ENCODE measurements around the gene PCBP3. TPM values are rescaled to one million over a fixed set of nuclear protein-coding genes. Genes with fewer than 3 reads are reported as not detected.

PCBP3 gene
- total and polyA plus RNA-seq, 2 of the 8 experiments (the other 6 are each of a cell fraction or from before 2014, with no cell fraction given), result 3.5 to 6.3 TPM

GRCh38 chr21:45855248-45855811 lies 211.8 kb downstream of the PCBP3 start:
- no peak overlapping the region for H4K5ac ChIP-seq (ENCODE audit: insufficient read length, low read depth, low read length)

More at GRCh38 chr21:45855248-45855811, 211.8 kb downstream of the PCBP3 start:
- H3K23me2 ChIP-seq (ENCODE audit: low read depth, low read length), result no peaks in the 10 kb centered on the region
- WGBS, 2 experiments (ENCODE audit: extremely low coverage in 1 of 2, insufficient coverage in 1 of 2, insufficient read length in 1 of 2, insufficient replicate concordance in 2 of 2, low coverage in 1 of 2, low lambda C conversion rate in 2 of 2, missing lambda C conversion rate in 1 of 2), result 87% methylated on average over 14 of the region's 18 CpGs; no CpG with 5 or more reads in 1 of the 2 experiments
- no peaks in the 10 kb centered on the region for H3K79me2 ChIP-seq (ENCODE audit: control insufficient read depth in 1 of 2, insufficient read depth in 2 of 2, low read length in 2 of 2)
- FAIRE-seq (no peak), DNase-seq (ENCODE audit: low read depth in 1 of 2, low spot score in 2 of 2) (no peak)
- no peak overlapping the region for H2BK120ac ChIP-seq (replicated peaks; ENCODE audit: low read depth, low read length)
- no peak overlapping the region for H3K4me3 ChIP-seq (ENCODE audit: extremely low read depth in 1 of 4, insufficient read depth in 2 of 4, low read depth in 3 of 4, low read length in 4 of 4)
- H2BK20ac ChIP-seq (ENCODE audit: low read length), result no peak overlapping the region
- H3K4me2 ChIP-seq (ENCODE audit: insufficient read depth in 1 of 2, low read depth in 2 of 2, low read length in 2 of 2), result 0 out of 4 replicates have a peak overlapping the region, but pooled peaks of 1 of the 2 experiments have one; percentile 4
- peaks cover 0 to 8% (median 4%) of the 10 kb centered on the region in 4 experiments; a peak in 2 of 7 replicates for H3K4me1 ChIP-seq (replicated peaks in 1 of 4; ENCODE audit: control insufficient read depth in 3 of 4, insufficient read depth in 4 of 4, low read length in 3 of 4)
- H3K14ac ChIP-seq (ENCODE audit: insufficient read length), result no peak overlapping the region
- POLR2A ChIA-PET (ENCODE audit: partially characterized antibody), result interaction anchor here (0.9 kb wide), 1 partner anchor 210 kb away, joined by 3 read pairs; no protein-coding TSS in a partner anchor
- CTCF ChIA-PET (ENCODE audit: partially characterized antibody), result interaction anchor here (1.5 to 2.5 kb wide), 3 partner anchors 8 to 25 kb away, joined by 4 to 9 read pairs (median 7); no protein-coding TSS in a partner anchor
- H4K91ac ChIP-seq (replicated peaks; ENCODE audit: insufficient read length, low read length), result peak overlapping the region; percentile 49
- no peak overlapping the region for H2AK5ac ChIP-seq (ENCODE audit: low read depth, low read length)
- H2AFZ ChIP-seq (ENCODE audit: low read length), result no peak overlapping the region
- no peak overlapping the region; the same call in 1 of the 2 replicates for H2BK15ac ChIP-seq (ENCODE audit: low read length)
- no peak overlapping the region; the same call in 1 of the 2 replicates for H3K18ac ChIP-seq (ENCODE audit: extremely low read depth, low read length)
- H2BK12ac ChIP-seq (ENCODE audit: low read depth, low read length), result 0 out of 2 replicates have a peak overlapping the region, but pooled peaks have one; percentile 27
- H3K9ac ChIP-seq (replicated peaks in 1 of 4; ENCODE audit: extremely low read depth in 1 of 4, low read depth in 3 of 4, low read length in 3 of 4), result no peak overlapping the region
- TF ChIP-seq CHD1 (IDR thresholded peaks at IDR 0.05; ENCODE audit: low read depth, low read length) (no peak), ATF2 (IDR thresholded peaks at IDR 0.05; ENCODE audit: low read length) (no peak), EZH2 (IDR thresholded peaks at IDR 0.05; ENCODE audit: low read depth, low read length, severe bottlenecking) (no peak), JUND (IDR thresholded peaks at IDR 0.05; ENCODE audit: low read length) (no peak), BACH1 (IDR thresholded peaks at IDR 0.05; ENCODE audit: low read length) (no peak)
- TF ChIP-seq, protein P1, sequence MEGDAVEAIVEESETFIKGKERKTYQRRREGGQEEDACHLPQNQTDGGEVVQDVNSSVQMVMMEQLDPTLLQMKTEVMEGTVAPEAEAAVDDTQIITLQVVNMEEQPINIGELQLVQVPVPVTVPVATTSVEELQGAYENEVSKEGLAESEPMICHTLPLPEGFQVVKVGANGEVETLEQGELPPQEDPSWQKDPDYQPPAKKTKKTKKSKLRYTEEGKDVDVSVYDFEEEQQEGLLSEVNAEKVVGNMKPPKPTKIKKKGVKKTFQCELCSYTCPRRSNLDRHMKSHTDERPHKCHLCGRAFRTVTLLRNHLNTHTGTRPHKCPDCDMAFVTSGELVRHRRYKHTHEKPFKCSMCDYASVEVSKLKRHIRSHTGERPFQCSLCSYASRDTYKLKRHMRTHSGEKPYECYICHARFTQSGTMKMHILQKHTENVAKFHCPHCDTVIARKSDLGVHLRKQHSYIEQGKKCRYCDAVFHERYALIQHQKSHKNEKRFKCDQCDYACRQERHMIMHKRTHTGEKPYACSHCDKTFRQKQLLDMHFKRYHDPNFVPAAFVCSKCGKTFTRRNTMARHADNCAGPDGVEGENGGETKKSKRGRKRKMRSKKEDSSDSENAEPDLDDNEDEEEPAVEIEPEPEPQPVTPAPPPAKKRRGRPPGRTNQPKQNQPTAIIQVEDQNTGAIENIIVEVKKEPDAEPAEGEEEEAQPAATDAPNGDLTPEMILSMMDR (IDR thresholded peaks at IDR 0.05; ENCODE audit: control extremely low read depth in 1 of 3, insufficient read depth in 1 of 3, low read depth in 1 of 3, low read length in 3 of 3), result no peak
- no peaks in the 10 kb centered on the region for H3K36me3 ChIP-seq (ENCODE audit: control insufficient read depth in 2 of 4, insufficient read depth in 4 of 4, low read length in 3 of 4)
- no peak overlapping the region for H3K23ac ChIP-seq (ENCODE audit: insufficient read length)
- H3K4ac ChIP-seq (replicated peaks; ENCODE audit: insufficient read length, low read depth, low read length), result peak overlapping the region; percentile 39
- no peaks in the 10 kb centered on the region for H4K20me1 ChIP-seq (replicated peaks in 1 of 2; ENCODE audit: control insufficient read depth in 1 of 2, insufficient read depth in 2 of 2, low read length in 2 of 2)
- no peaks in the 10 kb centered on the region for H3K9me3 ChIP-seq (ENCODE audit: insufficient read depth in 2 of 2, low read depth in 1 of 2, low read length in 1 of 2)
- no peak overlapping the region for H3K56ac ChIP-seq (replicated peaks; ENCODE audit: insufficient read length, low read depth, low read length)
- H2BK5ac ChIP-seq (ENCODE audit: low read depth, low read length), result no peak overlapping the region
- no peak overlapping the region for H3K27ac ChIP-seq (ENCODE audit: low read depth, low read length)
- H4K8ac ChIP-seq (ENCODE audit: extremely low read depth, insufficient read depth, low read length), result peak overlapping the region; percentile 11; the same call in 1 of the 2 replicates
- H3K27me3 ChIP-seq (replicated peaks in 1 of 4; ENCODE audit: control insufficient read depth in 3 of 4, extremely low read depth in 1 of 4, insufficient read depth in 3 of 4, low read length in 3 of 4), result no peaks in the 10 kb centered on the region
- H3K79me1 ChIP-seq (ENCODE audit: low read depth, low read length), result no peaks in the 10 kb centered on the region
